DOHH2 (cell line): ENCODE measurements around the gene HVCN1.
"Not testable (repeated sequence)": the region's sequence is repeated elsewhere in the genome, so short reads cannot be mapped to it uniquely, and the experiment has no call there.

Experiments
- H3F3A ChIP-seq: fragments of 200-600 bp; sonication (generic), shearing (Covaris generic); 2 replicates; pipeline ENCODE4 v1.6.0; 2016; ENCODE audit warnings: antibody characterized with exemption, mild to moderate bottlenecking; ENCODE audit not compliant: control insufficient read depth, insufficient read depth
- H3K27ac ChIP-seq: fragments of 200-600 bp; sonication (generic); 2 replicates; pipeline ENCODE4 v1.5.1; 2014; ENCODE audit warnings: low read depth, mild to moderate bottlenecking, low read length, moderate library complexity
- H3K27me3 ChIP-seq: fragments of 200-600 bp; sonication (generic); 2 replicates; pipeline ENCODE4 v1.6.1; 2014; ENCODE audit warnings: mild to moderate bottlenecking, low read length, mixed read lengths; ENCODE audit not compliant: control insufficient read depth
- H3K36me3 ChIP-seq: fragments of 200-600 bp; sonication (generic); 2 replicates; pipeline ENCODE4 v1.6.1; 2014; ENCODE audit warnings: mild to moderate bottlenecking, low read length, moderate library complexity, mixed read lengths; ENCODE audit not compliant: control insufficient read depth
- H3K4me1 ChIP-seq: fragments of 200-600 bp; sonication (generic); 2 replicates; pipeline ENCODE4 v1.6.1; 2014; ENCODE audit warnings: mild to moderate bottlenecking, low read length, mixed read lengths; ENCODE audit not compliant: control insufficient read depth
- H3K4me2 ChIP-seq: fragments of 200-600 bp; sonication (generic); 2 replicates; pipeline ENCODE4 v1.6.0; 2014; ENCODE audit warnings: mild to moderate bottlenecking, low read length, moderate library complexity
- H3K4me3 ChIP-seq: fragments of 200-600 bp; sonication (generic); 2 replicates; pipeline ENCODE4 v1.5.1; 2014; ENCODE audit warnings: mild to moderate bottlenecking, low read length, mixed read lengths
- H3K79me2 ChIP-seq: fragments of 200-600 bp; sonication (generic); 2 replicates; pipeline ENCODE4 v1.6.1; 2014; ENCODE audit warnings: mild to moderate bottlenecking, low read length, mixed read lengths; ENCODE audit not compliant: control insufficient read depth
- H3K9me2 ChIP-seq: fragments of 200-600 bp; sonication (generic); replicated peaks from 2 replicates; pipeline ENCODE4 v1.6.1; 2014; ENCODE audit warnings: mild to moderate bottlenecking, low read length, mixed read lengths; ENCODE audit not compliant: control insufficient read depth
- H3K9me3 ChIP-seq: fragments of 200-600 bp; sonication (generic); 2 replicates; pipeline ENCODE4 v1.6.1; 2014; ENCODE audit warnings: antibody characterized with exemption, low read length, mixed read lengths; ENCODE audit not compliant: control insufficient read depth, insufficient read depth
- H4K20me1 ChIP-seq: fragments of 200-600 bp; sonication (generic); 2 replicates; pipeline ENCODE4 v1.6.0; 2014; ENCODE audit warnings: low read depth, mild to moderate bottlenecking, antibody characterized with exemption, low read length, moderate library complexity; ENCODE audit not compliant: control insufficient read depth, insufficient read depth
- CTCF ChIP-seq: fragments of 200-600 bp; sonication (generic); IDR thresholded peaks from one replicate; pipeline ENCODE4 v1.5.1; 2014; ENCODE audit warnings: antibody characterized with exemption, mild to moderate bottlenecking, low read depth, low read length; ENCODE audit not compliant: poor library complexity, severe bottlenecking
- EZH2phosphoT487 ChIP-seq: fragments of 200-600 bp; sonication (generic); IDR thresholded peaks from 2 replicates; pipeline ENCODE4 v1.6.1; 2017; ENCODE audit warnings: borderline replicate concordance, mild to moderate bottlenecking, antibody characterized with exemption, low read length, moderate library complexity, mixed read lengths

Gene HVCN1

GRCh38 chr12:110688446-110689280 lies at the start of gene HVCN1:
Gene HVCN1, minus strand, starts transcription at chr12:110689115. Its CDS starts 5,870 bp downstream, at chr12:110683245.
- Histone ChIP-seq H3K79me2 (peaks cover 47% of the 10 kb centered on the region), H4K20me1 (0 out of 2 replicates have a peak, but pooled peaks cover 6% of the 10 kb centered on the region), H3K9me3 (no peaks in the 10 kb centered on the region), H3K4me1 (peaks cover 89% of the 10 kb centered on the region), H3K27me3 (no peaks in the 10 kb centered on the region), H3K4me3 (peak within 1 kb of the TSS; percentile 98), H3K27ac (peak within 1 kb of the TSS; percentile 93), H3K36me3 (peaks cover 45% of the 10 kb centered on the region), H3K4me2 (peak within 1 kb of the TSS; percentile 100), H3F3A (peaks cover 16% of the 10 kb centered on the region), H3K9me2 (no peaks in the 10 kb centered on the region)
- no peak for TF ChIP-seq EZH2phosphoT487

GRCh38 chr12:110737532-110737931 lies 48.6 kb upstream of the HVCN1 start:
- peaks cover 38% of the 10 kb centered on the region for H3K4me1 ChIP-seq
- no peaks in the 10 kb centered on the region for H3K9me2 ChIP-seq
- H3K4me2 ChIP-seq = peak overlapping the region; percentile 82
- H3F3A ChIP-seq = peaks cover 14% of the 10 kb centered on the region; the same call in 1 of the 2 replicates
- H3K9me3 ChIP-seq = no peaks in the 10 kb centered on the region
- peaks cover 96% of the 10 kb centered on the region for H3K36me3 ChIP-seq
- peaks cover 100% of the 10 kb centered on the region for H3K79me2 ChIP-seq
- TF ChIP-seq CTCF = no peak
- TF ChIP-seq EZH2phosphoT487 = no peak
- no peak overlapping the region for H3K4me3 ChIP-seq
- H4K20me1 ChIP-seq = peaks cover 57% of the 10 kb centered on the region
- no peak overlapping the region for H3K27ac ChIP-seq
- no peaks in the 10 kb centered on the region for H3K27me3 ChIP-seq

- H3K9me3 ChIP-seq, H3K4me2 ChIP-seq, H3K4me3 ChIP-seq, H3K27ac ChIP-seq, H3K27me3 ChIP-seq, H3K9me2 ChIP-seq: not testable (repeated sequence)
- H3F3A ChIP-seq = peaks cover 15% of the 10 kb centered on the region; the same call in 1 of the 2 replicates
- peaks cover 61% of the 10 kb centered on the region for H4K20me1 ChIP-seq
- peaks cover 100% of the 10 kb centered on the region for H3K79me2 ChIP-seq
- H3K36me3 ChIP-seq = peaks cover 96% of the 10 kb centered on the region
- peaks cover 38% of the 10 kb centered on the region for H3K4me1 ChIP-seq
These were observed 48.1 kb upstream of the HVCN1 start for GRCh38 chr12:110737016-110737415.

- H3F3A ChIP-seq = peaks cover 21% of the 10 kb centered on the region; the same call in 1 of the 2 replicates
- H4K20me1 ChIP-seq = peaks cover 56% of the 10 kb centered on the region; the same call in 1 of the 2 replicates
- TF ChIP-seq CTCF (no peak), EZH2phosphoT487 (no peak)
- H3K4me3 ChIP-seq = no peak overlapping the region
- peaks cover 100% of the 10 kb centered on the region for H3K79me2 ChIP-seq
- H3K36me3 ChIP-seq = peaks cover 97% of the 10 kb centered on the region
- no peaks in the 10 kb centered on the region for H3K9me3 ChIP-seq
- no peaks in the 10 kb centered on the region for H3K9me2 ChIP-seq
- no peaks in the 10 kb centered on the region for H3K27me3 ChIP-seq
- no peak overlapping the region for H3K27ac ChIP-seq
- peaks cover 19% of the 10 kb centered on the region for H3K4me1 ChIP-seq
- no peak overlapping the region for H3K4me2 ChIP-seq
These were observed 45.0 kb upstream of the HVCN1 start for GRCh38 chr12:110733900-110734299.
